Activated CD4-positive, alpha-beta T cell treated with anti-CD3 and anti-CD28 coated beads, Interleukin-2, amount 50 U/mL, for 16 hours (primary cell): ENCODE data around the gene KCNMB4.
A peak's percentile ranks its signal among the peaks of the same experiment; 100 is the strongest.
"Not testable (repeated sequence)": the region's sequence is repeated elsewhere in the genome, so short reads cannot be mapped to it uniquely, and the experiment has no call there.

Experiments used
- DNase-seq: peaks from one replicate; pipeline ENCODE4 v3.0.0-alpha.2; 2020

The KCNMB4 gene

DNA sequence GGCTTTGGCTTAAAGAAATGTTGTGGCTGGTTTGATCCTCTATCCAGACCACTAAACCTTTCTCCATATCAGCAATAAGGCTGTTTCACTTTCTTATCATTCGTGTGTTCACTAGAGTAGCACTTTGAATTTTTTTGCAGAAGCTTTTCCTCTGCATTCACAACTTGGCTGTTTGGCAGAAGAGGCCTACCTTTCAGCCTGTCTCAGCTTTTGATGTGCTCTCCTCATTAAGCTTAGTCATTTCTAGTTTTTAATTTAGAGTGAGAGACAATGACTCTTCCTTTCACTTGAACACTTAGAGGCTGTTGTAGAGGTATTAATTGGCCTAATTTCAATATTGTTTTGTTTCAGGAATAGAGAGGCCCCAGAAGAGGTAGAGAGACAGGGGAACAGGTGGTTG lies 13.8 kb downstream of the KCNMB4 start:
- DNase-seq: peak; percentile 56

GRCh38 chr12:70383484-70383883 lies 17.4 kb downstream of the KCNMB4 start:
- DNase-seq: no peak

GRCh38 chr12:70383886-70384285 lies 17.8 kb downstream of the KCNMB4 start:
- DNase-seq: no peak

- no peak for DNase-seq
Measured at GRCh38 chr12:70386771-70387170, 20.7 kb downstream of the KCNMB4 start.

- no peak for DNase-seq
Measured at GRCh38 chr12:70389678-70390077, 23.6 kb downstream of the KCNMB4 start.

- DNase-seq: not testable (repeated sequence)
Measured at GRCh38 chr12:70392631-70393030, 26.5 kb downstream of the KCNMB4 start.

DNA sequence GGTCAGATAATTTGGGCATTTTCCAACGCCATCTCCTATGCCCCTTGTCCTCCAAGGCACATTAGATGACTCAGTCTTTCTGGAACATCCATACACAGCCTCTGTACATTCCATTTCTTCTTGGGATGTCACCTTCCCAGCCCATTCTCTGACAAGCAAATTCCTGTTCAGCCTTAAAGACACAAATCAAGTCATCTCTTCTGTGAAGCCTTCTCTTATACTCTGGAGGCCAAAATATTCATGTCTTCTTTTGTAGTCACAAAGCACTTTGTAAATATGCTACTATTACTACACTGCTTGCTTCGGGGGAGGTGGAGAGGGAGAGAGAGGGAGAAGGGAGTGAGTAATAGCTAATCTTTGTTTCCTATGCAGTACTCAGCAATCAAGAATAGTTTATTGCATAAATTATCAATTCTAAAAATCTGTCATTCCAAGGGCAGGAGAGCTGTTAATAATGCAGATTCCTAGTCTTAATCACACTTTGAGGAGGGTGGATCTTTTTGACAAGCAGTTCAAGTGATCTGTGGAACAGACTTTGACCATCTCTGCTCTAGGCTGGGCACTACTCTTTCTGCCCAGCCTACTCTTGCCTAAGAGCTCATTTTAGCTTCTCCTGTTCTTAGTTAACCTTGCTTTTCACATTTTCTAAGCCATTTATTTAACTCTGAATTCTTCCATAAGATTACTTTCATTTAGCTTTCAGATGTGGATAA lies 27.9 kb downstream of the KCNMB4 start:
- no peak for DNase-seq

DNA sequence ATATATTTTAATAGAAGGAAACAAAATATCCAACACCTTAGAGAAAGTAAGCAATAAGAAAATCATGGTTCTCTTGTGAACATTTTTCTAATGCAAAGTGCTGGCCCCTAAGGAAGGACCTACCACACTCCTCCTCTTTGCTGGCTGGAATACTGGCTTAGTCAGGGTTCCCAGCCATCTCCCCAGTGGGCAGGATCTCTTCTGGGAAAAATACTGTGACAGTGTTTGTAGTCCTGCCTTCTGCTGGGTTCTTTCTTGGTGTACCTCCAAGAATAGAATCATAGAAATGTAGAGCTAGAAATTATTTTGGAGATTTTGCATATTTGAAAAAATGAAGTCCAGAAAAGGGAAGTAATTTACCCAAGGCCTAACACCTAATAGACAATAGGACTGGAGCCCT lies 31.9 kb downstream of the KCNMB4 start:
- DNase-seq: no peak

DNA sequence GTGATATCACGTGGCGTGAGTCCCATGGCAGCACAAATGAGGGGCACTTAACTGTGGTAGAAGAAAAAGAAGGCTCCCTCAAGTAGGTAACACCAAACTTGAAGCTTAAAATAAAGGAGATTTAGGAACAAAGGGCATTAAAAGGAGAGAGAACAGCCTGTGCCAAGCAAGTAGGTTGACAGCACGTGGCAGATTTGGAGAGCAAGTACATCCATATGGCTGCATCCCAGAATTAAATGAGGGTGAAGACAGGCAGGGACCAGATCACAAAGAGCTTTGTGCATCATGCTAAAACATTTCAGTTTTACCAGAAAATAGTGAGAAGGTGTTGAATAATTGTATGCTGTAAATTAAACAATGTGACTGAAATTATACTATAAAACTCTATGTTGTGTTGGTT lies 32.8 kb downstream of the KCNMB4 start:
- no peak for DNase-seq

DNA sequence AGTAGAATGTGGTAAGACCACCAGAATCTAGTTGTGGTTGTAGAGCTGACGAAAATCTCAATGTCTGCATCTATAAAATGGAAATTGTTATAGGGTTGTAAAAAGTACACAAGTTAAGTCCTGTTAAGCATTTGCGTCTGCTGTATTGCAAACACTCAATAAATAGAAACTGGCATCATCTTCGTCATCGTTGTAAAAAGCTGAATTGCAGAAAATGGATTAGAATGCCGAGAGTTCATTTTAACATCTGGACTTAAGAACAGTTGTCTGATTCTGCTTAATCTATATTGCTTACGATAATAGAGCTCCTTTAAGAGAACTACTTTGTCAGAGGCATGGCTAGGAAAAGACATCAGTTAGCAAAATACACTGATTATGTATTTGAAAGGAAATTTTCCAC lies 33.2 kb downstream of the KCNMB4 start:
- DNase-seq: no peak

GRCh38 chr12:70400124-70400523 lies 34.0 kb downstream of the KCNMB4 start:
- no peak for DNase-seq

DNA sequence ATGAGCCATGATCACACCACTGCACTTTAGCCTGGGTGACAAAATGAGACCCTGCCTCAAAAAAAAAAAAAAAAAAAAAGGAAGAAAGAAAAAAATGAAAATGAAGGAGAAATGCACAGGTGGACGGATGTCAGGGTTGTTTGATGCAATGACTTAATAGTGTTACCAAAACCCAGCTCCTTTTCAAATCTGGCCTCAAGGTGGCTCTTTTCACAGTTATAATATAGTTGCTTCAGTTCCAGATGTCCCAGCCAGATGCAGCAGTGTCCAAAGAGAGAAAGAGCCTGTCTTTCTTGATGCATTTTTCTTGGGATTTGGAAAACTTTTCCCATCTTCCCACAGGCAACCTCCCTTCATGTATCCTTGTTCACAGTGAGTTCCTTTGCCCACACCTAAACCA lies 36.5 kb downstream of the KCNMB4 start:
- no peak for DNase-seq

DNA sequence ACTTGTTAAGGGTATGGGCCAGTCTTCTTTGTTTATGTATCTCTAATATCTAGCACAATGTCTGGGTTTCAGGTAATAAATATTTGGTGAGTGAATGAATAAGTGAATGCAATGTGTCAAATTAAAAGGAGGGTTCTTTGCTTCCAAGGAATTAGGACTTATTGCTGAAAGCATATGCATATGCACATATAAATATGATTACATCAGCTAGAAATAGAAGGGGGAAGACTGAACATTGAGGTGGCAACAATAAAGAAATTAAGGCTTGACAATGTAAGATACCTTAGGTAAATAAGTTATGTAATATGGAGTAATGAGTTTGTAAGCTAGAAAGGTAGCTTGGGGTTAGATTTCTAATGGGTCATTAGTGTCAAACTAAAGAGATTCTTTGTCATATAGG lies 37.7 kb downstream of the KCNMB4 start:
- no peak for DNase-seq

- DNase-seq: no peak
Measured at GRCh38 chr12:70408004-70408790, 42.1 kb downstream of the KCNMB4 start.

DNA sequence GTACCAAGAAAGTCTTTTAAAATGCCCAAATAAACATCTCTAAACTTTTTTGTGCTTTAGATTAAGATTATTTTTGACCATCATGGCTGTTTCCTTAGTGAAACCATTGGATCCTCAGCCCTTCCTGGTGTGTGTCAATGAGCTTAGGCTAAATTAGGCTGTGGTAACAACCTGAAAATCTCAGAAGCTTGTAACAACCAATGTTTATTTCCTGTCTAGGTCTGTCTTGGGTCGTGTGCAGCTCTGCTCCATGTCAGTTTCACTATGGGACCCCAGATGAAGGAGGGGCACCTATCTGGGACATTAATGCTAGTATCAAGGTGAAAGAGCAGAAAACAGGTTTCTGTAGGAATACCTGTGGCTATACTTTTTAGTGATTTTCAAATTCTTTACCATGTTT lies 49.9 kb downstream of the KCNMB4 start:
- DNase-seq: no peak

DNA sequence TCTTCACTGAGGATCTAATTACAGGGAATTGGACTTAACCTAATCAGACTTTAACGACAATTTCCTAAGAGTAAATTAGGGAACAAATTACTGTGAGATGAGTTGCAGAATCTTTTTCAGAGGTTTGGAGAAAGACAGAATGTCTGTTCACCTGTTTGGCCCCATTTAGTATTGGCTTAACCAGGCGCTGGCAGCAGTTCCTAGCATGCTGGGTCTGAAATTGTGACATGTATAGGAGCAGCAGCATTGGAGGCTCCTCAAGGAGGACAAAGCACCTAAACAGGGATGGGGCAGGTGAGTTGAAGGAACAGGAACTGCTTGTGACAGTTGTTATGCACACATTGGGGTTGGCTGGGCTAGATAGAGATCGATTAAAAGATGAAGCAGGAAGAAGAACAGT lies 51.0 kb downstream of the KCNMB4 start:
- no peak for DNase-seq

- no peak for DNase-seq
Measured at GRCh38 chr12:70418101-70418500, 52.0 kb downstream of the KCNMB4 start.

- DNase-seq: no peak
Measured at GRCh38 chr12:70422631-70423030, 56.5 kb downstream of the KCNMB4 start.

- DNase-seq: no peak
Measured at GRCh38 chr12:70426620-70427019, 60.5 kb downstream of the KCNMB4 start.

- DNase-seq: no peak
Measured at GRCh38 chr12:70427611-70428010, 61.5 kb downstream of the KCNMB4 start.

GRCh38 chr12:70430400-70430799 lies 64.3 kb downstream of the KCNMB4 start:
- no peak for DNase-seq

GRCh38 chr12:70436836-70437235 lies 70.7 kb downstream of the KCNMB4 start:
- DNase-seq: no peak

DNA sequence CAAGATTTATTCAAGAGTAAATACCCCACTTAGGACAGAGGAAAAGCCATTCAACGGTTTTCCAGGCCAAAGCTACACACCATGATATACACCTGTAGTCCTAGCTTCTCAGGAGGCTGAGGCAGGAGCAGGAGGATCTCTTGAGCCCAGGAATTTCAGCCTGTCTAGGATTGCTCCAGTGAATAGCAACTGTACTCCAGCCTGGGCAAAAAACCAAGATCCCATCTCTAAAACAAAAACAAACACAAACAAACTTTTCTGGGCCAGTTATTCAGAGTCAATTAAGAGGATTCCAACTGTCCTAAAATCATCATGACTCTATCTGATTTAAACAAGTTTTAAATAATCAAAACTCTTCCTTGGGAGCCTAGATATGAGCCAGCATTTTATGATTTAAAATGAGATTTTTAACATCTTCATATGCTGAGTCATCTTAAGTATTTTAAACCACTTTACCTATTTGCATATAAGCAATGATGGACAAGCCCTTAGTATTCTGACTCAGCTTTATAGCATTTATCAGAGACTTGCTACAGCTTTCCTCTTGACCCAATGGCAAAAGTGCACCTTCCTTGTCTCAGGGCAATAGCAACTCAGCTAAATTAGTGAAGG lies 77.1 kb downstream of the KCNMB4 start:
- no peak for DNase-seq

DNA sequence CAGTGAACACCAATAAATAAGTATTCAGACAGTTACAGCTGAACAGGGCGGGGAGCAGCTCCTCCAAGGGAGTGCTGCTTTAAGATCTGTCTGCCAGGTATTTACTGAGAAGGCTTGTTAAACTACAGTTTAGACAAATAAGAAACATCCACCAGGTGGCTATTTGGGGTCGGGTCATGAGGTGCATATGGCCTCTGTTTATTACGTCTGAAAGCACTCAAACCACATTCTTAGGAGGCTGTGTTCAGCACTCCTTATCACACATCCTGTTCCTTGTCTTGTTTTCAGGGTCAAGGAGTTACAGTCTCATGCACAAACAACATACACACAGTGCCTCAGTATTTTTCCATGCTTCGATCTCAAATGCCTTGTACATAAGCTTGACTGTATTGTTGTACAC lies 78.8 kb downstream of the KCNMB4 start:
- no peak for DNase-seq
